Fibroblast of lung (primary cell): ENCODE data around the gene SAP30.

Experiments used
- CTCF ChIP-seq, 2 donors: IDR thresholded peaks in 1 of 2; conservative IDR thresholded peaks in 1 of 2; 1 replicate in 1 of 2; 2 replicates in 1 of 2; pipeline ENCODE4 v1.5.1; 2011 to 2012; ENCODE audit warnings: low read length in 2 of 2, control low read depth in 1 of 2, inconsistent platforms in 1 of 2, low read depth in 1 of 2, mild to moderate bottlenecking in 1 of 2
- EZH2 ChIP-seq: IDR thresholded peaks from 2 replicates; pipeline ENCODE4 v1.5.1; 2012; ENCODE audit warnings: low read length, control low read depth, mild to moderate bottlenecking; ENCODE audit errors: missing control alignments

- TF ChIP-seq EZH2 (no peak), CTCF (conservative IDR thresholded peaks at IDR 0.05 in 1 of 2, IDR thresholded peaks at IDR 0.05 in 1 of 2; ENCODE audit: low read depth in 1 of 2, low read length in 2 of 2) (no peak)
Measured at GRCh38 chr4:173382349-173382748, 11.6 kb downstream of the SAP30 start.
